HG03196 (cell line): ENCODE data around the gene PGAP6.
A peak's percentile ranks its signal among the peaks of the same experiment; 100 is the strongest.
"Not testable (repeated sequence)": the region's sequence is repeated elsewhere in the genome, so short reads cannot be mapped to it uniquely, and the experiment has no call there.

Experiments used
- ATAC-seq: cut with Tn5 transposase; IDR thresholded peaks from one replicate; pipeline ENCODE4 v1.9.1; 2021; ENCODE audit not compliant: unreplicated experiment

Gene PGAP6

DNA sequence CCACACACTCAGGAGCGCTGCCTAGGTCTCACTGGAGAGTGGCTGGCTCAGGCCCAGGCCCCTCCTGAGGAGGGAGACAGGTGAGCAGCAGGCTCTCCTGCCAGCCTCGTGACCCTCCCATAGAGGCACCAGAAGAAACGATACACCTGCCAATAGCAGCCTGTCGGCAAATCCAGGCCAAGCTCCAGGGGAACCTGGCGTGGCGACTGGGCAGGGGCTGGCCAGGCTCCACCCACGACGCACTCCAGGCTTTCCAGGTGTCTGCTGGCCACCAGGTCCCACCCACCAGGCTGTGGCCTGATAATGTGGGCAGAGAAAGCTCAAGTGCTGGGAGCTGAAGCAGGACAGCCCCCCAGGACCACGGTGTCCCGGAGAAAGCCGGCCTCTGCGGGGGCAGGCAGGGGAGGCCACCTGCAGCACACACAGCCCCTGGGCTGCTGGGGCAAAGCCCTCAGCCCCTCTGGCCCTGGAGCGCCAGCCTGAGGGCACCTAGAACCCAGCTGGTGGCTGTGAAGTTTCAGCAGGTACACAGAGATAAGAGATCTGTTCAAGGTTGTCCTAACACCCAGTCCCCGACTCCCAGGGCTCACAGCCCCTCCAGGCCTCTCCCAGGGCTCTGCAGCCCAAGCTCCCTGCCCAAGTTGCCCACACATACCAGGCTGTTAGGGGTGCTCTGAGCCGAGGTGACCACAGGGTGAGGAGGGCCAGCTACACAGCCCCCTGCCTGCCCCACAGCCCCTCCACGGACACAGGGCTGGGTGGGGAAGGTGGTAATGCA lies 2.4 kb downstream of the PGAP6 start:
- ATAC-seq: no peak

- no peak for ATAC-seq
Observed at GRCh38 chr16:378821-379182, 3.0 kb downstream of the PGAP6 start.

DNA sequence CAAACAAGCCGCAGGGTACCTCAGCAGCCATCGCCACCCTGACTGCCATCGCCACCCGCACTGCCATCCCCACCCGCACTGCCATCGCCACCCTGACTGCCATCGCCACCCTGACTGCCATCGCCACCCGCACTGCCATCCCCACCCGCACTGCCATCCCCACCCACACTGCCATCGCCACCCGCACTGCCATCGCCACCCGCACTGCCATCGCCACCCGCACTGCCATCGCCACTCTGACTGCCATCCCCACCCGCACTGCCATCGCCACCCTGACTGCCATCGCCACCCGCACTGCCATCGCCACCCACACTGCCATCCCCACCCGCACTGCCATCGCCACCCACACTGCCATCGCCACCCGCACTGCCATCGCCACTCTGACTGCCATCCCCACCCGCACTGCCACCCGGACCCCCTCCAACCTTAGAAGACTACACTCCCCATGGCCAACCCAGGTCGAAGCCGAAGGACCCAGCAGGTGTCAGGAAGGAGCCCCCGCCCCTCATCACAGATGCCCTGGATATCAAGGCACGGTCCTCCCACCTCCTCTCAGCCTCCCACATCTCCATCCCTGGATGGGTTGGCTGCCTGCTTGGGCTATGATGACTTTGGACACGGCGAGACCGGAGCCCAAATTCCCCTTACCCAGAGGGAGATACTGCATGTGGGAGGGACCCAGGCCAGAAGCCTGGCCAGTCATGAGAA lies 3.5 kb downstream of the PGAP6 start:
- ATAC-seq: not testable (repeated sequence)

GRCh38 chr16:377419-377951 lies 4.3 kb downstream of the PGAP6 start:
- no peak for ATAC-seq

DNA sequence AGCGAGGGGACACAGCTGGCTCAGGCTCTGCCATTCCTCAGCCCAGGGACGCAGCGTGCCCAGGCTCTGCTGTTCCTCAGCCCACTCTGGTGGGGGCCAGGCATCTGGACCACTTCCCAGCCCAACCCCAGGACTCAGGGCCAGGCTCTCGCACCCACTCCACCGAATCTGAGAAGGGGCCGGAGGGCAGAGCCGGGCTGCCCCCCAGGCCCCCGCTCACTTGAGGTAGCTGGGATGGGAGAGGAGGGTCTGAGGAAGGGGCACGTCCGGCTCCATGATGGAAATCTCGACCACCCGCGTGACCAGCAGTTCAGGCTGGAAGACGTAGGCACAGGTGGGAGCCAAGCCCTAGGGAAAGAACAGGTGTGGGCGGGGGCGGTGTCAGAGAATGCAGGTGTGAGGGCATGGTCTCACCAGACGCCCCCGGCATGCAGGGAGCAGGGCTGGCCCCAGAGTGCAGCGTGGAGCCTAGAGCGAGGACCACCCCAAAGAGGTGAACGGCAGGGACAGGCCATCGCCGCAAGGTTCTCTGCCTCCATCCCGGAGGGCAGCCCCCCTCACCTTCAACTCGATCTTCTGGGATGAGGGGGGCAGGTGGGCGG lies 4.9 kb downstream of the PGAP6 start:
- no peak for ATAC-seq

GRCh38 chr16:375927-376816 lies 5.6 kb downstream of the PGAP6 start:
- no peak for ATAC-seq

GRCh38 chr16:375212-375611 lies 6.6 kb downstream of the PGAP6 start:
- ATAC-seq: no peak

DNA sequence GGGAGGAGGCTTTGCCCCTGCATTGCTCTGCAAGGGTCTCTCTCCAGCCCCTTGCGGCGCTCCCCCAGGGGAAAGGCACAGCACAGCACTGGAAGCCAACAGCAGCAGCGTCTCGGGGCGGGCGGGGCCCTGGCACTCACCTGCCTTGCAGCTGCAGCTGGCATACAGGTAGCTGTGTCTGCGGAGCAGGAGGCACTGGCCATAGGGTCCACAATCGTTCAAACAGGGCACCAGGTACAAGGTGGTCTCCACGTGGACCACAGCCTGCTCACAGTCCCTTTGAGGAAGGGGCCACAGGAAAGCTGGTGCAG lies 7.2 kb downstream of the PGAP6 start:
- no peak for ATAC-seq

GRCh38 chr16:373848-374615 lies 7.7 kb downstream of the PGAP6 start:
- ATAC-seq: no peak

DNA sequence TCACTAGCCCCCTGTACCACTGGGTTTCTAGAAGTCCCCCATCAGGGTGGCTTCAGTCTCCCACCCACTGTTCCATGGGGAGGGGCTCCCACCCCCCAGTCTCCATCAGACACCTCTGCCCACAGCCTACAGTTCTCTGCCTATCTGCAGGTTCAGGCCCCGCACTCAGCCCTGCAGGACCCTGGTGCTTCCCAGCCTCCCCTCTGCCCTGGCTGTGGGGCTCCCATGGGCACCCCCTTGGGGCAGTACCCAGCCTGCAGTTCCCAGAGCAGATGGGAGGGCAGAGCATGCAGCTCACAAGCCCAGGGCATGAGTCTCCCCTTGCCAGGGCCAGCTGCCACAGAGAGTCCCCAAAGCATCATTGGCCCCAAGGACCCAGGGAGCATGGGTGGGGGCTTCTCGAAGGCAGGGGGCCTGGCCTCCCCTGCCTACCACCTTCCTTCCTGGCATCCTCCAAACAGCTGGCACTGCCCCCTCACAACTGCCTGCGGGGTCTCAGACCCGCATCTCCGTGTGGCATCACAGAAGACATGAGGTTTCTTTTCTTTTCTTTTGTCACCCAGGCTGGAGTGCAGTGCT lies 8.7 kb downstream of the PGAP6 start:
- no peak for ATAC-seq

GRCh38 chr16:372302-372983 lies 9.3 kb downstream of the PGAP6 start:
- ATAC-seq: no peak

DNA sequence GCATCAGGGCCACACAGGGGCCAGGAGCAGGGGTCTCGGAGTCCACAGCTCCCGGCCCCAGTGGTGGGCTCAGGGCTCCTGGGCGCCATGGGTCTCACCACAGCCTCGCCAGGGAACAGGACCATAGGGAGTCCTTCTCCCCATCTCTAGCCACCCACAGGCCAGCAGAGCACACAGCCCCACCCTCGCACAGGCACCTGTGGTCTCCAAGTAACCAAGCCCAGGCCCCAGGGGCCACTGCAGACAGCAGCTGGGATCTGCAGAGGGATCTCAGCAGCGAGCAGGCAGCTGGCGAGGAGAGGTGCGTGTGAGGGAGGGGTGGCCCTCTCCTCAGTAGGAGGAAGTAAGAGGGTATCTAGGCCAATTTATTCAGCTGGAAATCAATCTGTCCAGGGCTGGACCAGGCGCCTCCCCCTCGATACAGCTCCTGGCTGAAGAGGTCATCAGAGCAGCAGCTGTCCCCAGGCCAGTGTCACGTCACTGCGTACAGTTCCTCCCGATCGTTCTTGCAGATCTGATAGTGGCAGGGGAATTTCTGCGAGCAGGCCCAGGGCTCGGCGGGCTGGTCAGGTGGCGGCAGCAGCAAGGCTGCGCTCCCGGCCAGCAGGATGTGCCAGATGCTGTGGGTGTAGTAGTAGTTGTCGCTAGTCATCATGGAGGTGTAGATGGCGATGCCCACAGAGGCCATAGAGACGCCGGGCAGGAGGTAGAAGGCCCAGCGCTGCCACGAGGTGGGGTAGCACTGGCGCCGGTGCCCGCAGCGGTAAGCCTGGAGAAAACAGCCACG lies 10.1 kb downstream of the PGAP6 start:
- ATAC-seq: no peak

DNA sequence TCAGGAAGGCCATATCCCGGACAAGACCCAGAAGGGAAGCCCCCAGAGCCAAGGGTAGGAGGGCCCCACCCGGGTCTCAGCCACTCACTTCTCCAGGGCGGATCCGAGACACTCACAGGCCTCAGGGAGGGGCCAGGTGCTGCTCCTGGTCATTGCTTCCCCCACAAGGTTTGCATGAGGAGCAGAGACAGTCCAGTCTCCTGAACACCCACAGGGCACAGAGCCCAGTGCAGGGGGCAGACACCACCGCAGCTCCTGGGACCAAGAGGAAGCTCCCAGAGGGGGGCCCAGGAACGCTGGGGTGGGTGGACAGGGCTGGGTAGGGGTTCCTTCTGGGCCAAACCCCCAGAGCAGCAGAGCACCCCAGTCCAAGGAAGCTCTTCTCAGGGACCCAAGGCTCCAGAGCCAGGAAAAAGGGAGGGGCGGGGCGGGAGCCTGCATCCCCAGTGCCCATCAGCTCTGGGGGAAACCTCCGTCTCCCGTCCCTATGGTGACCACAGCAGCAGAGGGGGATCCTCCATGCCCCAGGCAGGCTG lies 10.7 kb downstream of the PGAP6 start:
- no peak for ATAC-seq

DNA sequence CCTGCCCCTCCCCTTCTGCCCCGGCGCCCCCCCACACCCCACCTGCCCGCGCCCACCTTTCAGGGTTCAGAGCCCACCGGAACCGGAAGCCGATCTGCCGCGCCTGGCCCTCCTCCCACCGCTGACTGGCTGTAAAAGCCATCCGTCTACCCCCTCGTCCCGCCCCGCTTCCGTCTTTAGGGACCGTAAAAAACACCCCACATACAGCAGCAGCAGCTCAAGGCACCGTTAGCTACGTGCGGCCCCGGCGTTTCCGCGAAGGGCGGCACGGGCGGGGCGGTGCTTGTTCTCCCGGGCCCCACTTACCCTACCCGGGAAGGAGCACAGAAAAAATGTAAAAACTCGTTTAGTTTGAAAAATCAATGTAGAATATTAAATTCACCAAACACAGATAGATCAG lies 11.3 kb downstream of the PGAP6 start, which contains the start of gene MRPL28:
TSS of gene MRPL28 (minus strand) at position 96 of the 400 bp plus-strand sequence. CDS start 320 bp downstream, outside the sequence.
- ATAC-seq: peak; percentile 78

GRCh38 chr16:369866-370436 lies 11.8 kb downstream of the PGAP6 start:
- no peak for ATAC-seq

GRCh38 chr16:369275-369865 lies 12.4 kb downstream of the PGAP6 start:
- ATAC-seq: no peak

DNA sequence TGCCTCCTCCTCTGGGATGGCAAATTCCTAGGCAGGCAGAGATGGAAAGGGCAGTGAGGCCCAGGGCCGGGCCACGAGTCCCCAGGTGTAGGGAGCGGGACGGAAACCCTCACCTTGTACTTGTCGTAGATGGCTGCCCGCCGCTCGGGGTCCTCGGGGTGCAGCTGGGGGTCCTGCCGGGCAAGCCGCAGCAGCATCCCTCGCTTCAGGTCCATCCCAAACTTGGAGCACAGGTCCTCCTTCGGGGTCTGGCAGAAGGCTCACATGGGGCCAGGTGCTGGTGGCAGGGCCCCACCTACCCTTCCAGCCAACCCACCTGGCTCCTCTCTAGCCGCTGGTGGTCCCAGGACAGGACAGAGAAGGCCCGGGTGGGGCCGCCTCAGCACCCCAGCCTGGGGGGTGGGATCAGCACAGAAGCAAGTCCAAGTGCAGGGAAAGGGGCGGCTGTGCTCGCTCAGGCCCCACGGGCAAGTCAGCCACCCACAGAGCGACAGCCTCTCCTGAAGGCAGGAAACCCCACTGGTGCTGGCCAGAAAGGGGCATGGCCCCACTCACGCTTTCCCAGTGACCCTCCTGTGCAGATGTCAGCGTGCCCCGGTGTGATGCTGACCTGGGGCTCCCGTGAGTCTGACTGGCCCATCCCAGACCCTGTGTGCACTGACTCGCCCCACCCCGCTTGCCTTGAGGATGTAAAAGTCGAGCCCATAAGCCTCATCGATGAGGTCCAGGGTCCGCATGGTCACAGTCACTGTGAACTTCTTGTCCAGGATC lies 13.2 kb downstream of the PGAP6 start:
- ATAC-seq: no peak
